Erythroblast (primary cell): ENCODE measurements around the gene SERPINC1.
"Not testable (repeated sequence)": the region's sequence is repeated elsewhere in the genome, so short reads cannot be mapped to it uniquely, and the experiment has no call there.

Experiments
- GATA1 ChIP-seq: IDR thresholded peaks from 2 replicates; pipeline ENCODE4 v1.6.1; 2011; ENCODE audit warnings: low read depth, mild to moderate bottlenecking, control low read depth, low read length, moderate library complexity
- POLR2A ChIP-seq: IDR thresholded peaks from 2 replicates; pipeline ENCODE4 v1.6.1; 2011; ENCODE audit warnings: mild to moderate bottlenecking, low read length

GRCh38 chr1:173881117-173881516, 36.0 kb downstream of the SERPINC1 start:
- TF ChIP-seq POLR2A, GATA1: not testable (repeated sequence)
